Tibial artery (tissue), 4 donors: ENCODE results near the gene WNT16.

Experiments
- DNase-seq, 2 donors: peaks; one replicate each; pipeline ENCODE4 v3.0.0-alpha.2; 2019
- H3K27ac ChIP-seq, 2 donors: fragments of 200-600 bp; sonication (generic) in 1 of 2; 1 replicate in 1 of 2; 2 replicates in 1 of 2; pipeline ENCODE4 v1.5.1; 2018 to 2019; ENCODE audit warnings: mild to moderate bottlenecking in 1 of 2
- H3K27me3 ChIP-seq, 2 donors: fragments of 200-600 bp; sonication (generic) in 1 of 2; one replicate each; pipeline versions ENCODE4 v1.5.1 to v1.6.0; 2016 to 2019
- H3K36me3 ChIP-seq, 3 donors: fragments of 200-600 bp; sonication (generic) in 2 of 3; one replicate each; pipeline ENCODE4 v1.5.1; 2016 to 2019; ENCODE audit warnings: mild to moderate bottlenecking in 2 of 3
- H3K4me1 ChIP-seq, 4 donors: fragments of 200-600 bp; sonication (generic) in 2 of 4; 1 replicate in 3 of 4; 2 replicates in 1 of 4; pipeline ENCODE4 v1.5.1; 2016 to 2019
- H3K4me3 ChIP-seq, 2 donors: fragments of 200-600 bp; sonication (generic) in 1 of 2; 1 replicate in 1 of 2; 2 replicates in 1 of 2; pipeline ENCODE4 v1.5.1; 2018 to 2019; ENCODE audit warnings: mild to moderate bottlenecking in 2 of 2
- H3K9me3 ChIP-seq, 3 donors: fragments of 200-600 bp; sonication (generic) in 1 of 3; one replicate each; pipeline ENCODE4 v1.5.1; 2016 to 2019
- CTCF ChIP-seq, 2 experiments: fragments of 200-600 bp in 1 of 2; fragments of 450-650 bp in 1 of 2; IDR thresholded peaks; one replicate each; pipeline ENCODE4 v1.5.1; 2017 to 2019; ENCODE audit warnings: antibody characterized with exemption in 2 of 2, mild to moderate bottlenecking in 1 of 2, moderate library complexity in 1 of 2
- intact Hi-C: fragments of 100-400 bp; cut with DNase I; formaldehyde crosslinking; loops from one replicate; pipeline ENCODE4 v1.15.0; 2023; ENCODE audit warnings: low total_unique reads

Gene WNT16

GRCh38 chr7:121328508-121329190 lies at the start of gene WNT16:
WNT16 (plus strand) TSS chr7:121329000; CDS start chr7:121329293, 293 bp downstream.
- H3K27ac ChIP-seq = no peak within 1 kb of the TSS
- no peak for DNase-seq
- H3K27me3 ChIP-seq = peaks cover 0 to 69% of the 10 kb centered on the region in 2 donors
- intact Hi-C loops = no loop called here
- H3K36me3 ChIP-seq = no peaks in the 10 kb centered on the region
- H3K4me3 ChIP-seq = peak within 1 kb of the TSS; percentile 20 to 29
- no peaks in the 10 kb centered on the region for H3K9me3 ChIP-seq
- no peak for TF ChIP-seq CTCF (IDR thresholded peaks at IDR 0.05)
- H3K4me1 ChIP-seq = peaks cover 0 to 21% (median 18%) of the 10 kb centered on the region in 4 donors

- peaks cover 0 to 12% (median 6%) of the 10 kb centered on the region in 4 donors for H3K4me1 ChIP-seq
- intact Hi-C loops = no loop called here
- peaks cover 6 to 7% (median 6%) of the 10 kb centered on the region in 3 donors for H3K36me3 ChIP-seq
- no peak for TF ChIP-seq CTCF (IDR thresholded peaks at IDR 0.05)
- DNase-seq = no peak
- no peak overlapping the region for H3K4me3 ChIP-seq
- H3K9me3 ChIP-seq = no peaks in the 10 kb centered on the region
- H3K27me3 ChIP-seq = no peaks in the 10 kb centered on the region
- no peak overlapping the region for H3K27ac ChIP-seq
Measured at GRCh38 chr7:121279060-121279620, 49.7 kb upstream of the WNT16 start.

DNA sequence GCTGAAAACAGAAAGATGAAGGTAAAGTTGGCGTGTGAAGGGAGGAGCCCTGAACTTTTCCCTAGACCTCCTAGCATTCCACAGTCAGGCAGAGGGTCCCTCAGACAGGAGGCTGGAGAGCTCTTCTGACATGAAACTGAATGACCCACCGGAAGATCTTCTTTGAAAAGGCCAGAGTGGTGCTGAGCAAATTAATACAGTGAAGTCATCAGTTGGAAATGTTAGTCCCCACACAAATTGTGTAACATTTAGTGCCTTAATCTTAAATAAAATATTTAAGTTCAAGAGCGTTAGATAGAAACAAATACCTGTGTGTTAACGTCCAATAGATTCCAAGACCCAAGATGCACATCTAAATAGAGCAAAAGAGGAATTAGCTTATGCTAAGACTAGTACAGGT lies 49.0 kb upstream of the WNT16 start:
- H3K27ac ChIP-seq = no peak overlapping the region
- H3K36me3 ChIP-seq = peaks cover 6 to 7% (median 7%) of the 10 kb centered on the region in 3 donors
- no peaks in the 10 kb centered on the region for H3K9me3 ChIP-seq
- no peak for TF ChIP-seq CTCF (IDR thresholded peaks at IDR 0.05)
- H3K27me3 ChIP-seq = no peaks in the 10 kb centered on the region
- intact Hi-C loops = no loop called here
- H3K4me1 ChIP-seq = peaks cover 0 to 12% (median 6%) of the 10 kb centered on the region in 4 donors
- H3K4me3 ChIP-seq = no peak overlapping the region
- no peak for DNase-seq

- no peak overlapping the region for H3K27ac ChIP-seq
- TF ChIP-seq CTCF (IDR thresholded peaks at IDR 0.05) = no peak
Measured at GRCh38 chr7:121280656-121281055, 48.1 kb upstream of the WNT16 start.

DNA sequence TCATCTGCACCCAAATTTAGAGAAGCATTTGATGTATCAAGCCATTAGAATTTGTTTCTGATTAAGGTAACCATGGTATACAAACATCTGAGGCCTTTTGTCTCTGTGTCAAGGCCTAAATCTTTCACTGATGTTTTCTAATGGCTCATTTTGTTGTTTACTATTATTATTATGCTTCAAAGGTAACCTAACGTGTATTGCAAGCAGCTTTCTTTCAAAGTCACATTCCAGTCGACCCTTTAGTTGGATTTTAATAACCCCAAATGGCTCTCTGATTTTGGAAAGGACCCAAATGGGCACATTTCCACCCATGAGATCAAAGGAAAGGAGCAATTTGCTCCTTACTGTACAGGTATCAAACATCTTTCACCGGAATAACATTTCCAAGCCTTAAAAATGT lies 46.7 kb upstream of the WNT16 start:
- no peak overlapping the region for H3K27ac ChIP-seq
- H3K9me3 ChIP-seq = no peaks in the 10 kb centered on the region
- TF ChIP-seq CTCF (IDR thresholded peaks at IDR 0.05) = no peak
- no peak overlapping the region for H3K4me3 ChIP-seq
- H3K27me3 ChIP-seq = no peaks in the 10 kb centered on the region
- DNase-seq = no peak
- intact Hi-C loops = no loop called here
- peaks cover 0 to 12% (median 6%) of the 10 kb centered on the region in 4 donors for H3K4me1 ChIP-seq
- H3K36me3 ChIP-seq = peaks cover 7 to 13% (median 12%) of the 10 kb centered on the region in 3 donors

More at GRCh38 chr7:121280656-121281055, 48.1 kb upstream of the WNT16 start:
- no peaks in the 10 kb centered on the region for H3K9me3 ChIP-seq
- H3K36me3 ChIP-seq = peaks cover 6 to 12% (median 7%) of the 10 kb centered on the region in 3 donors
- no peaks in the 10 kb centered on the region for H3K27me3 ChIP-seq
- DNase-seq = no peak
- intact Hi-C loops = no loop called here
- H3K4me1 ChIP-seq = peaks cover 0 to 12% (median 6%) of the 10 kb centered on the region in 4 donors
- H3K4me3 ChIP-seq = no peak overlapping the region
